NB4 (cell line): ENCODE data around the gene TMEM140.

Source experiments
- DNase-seq: peaks from one replicate; pipeline ENCODE4 v3.0.0; 2010; ENCODE audit warnings: low read depth
- H3K4me3 ChIP-seq: one replicate; pipeline ENCODE4 v1.5.1; 2011; ENCODE audit warnings: mild to moderate bottlenecking, low read depth, low read length, moderate library complexity
- MYC ChIP-seq: IDR thresholded peaks from 2 replicates; pipeline ENCODE4 v1.6.1; 2011; ENCODE audit warnings: low read depth, low read length
- POLR2A ChIP-seq: IDR thresholded peaks from 2 replicates; pipeline ENCODE4 v1.6.1; 2011; ENCODE audit warnings: mild to moderate bottlenecking; ENCODE audit not compliant: insufficient read length; ENCODE audit errors: extremely low read depth
- TF ChIP-seq, protein P1 (sequence below): IDR thresholded peaks from one replicate; pipeline ENCODE4 v1.5.1; 2012; ENCODE audit warnings: low read depth, low read length
- TF ChIP-seq, protein P2 (sequence below): IDR thresholded peaks from 2 replicates; pipeline ENCODE4 v1.6.1; 2011; ENCODE audit warnings: low read depth, low read length

The TMEM140 gene

GRCh38 chr7:135205850-135206249 lies 58.0 kb downstream of the TMEM140 start:
- TF ChIP-seq, protein P1, sequence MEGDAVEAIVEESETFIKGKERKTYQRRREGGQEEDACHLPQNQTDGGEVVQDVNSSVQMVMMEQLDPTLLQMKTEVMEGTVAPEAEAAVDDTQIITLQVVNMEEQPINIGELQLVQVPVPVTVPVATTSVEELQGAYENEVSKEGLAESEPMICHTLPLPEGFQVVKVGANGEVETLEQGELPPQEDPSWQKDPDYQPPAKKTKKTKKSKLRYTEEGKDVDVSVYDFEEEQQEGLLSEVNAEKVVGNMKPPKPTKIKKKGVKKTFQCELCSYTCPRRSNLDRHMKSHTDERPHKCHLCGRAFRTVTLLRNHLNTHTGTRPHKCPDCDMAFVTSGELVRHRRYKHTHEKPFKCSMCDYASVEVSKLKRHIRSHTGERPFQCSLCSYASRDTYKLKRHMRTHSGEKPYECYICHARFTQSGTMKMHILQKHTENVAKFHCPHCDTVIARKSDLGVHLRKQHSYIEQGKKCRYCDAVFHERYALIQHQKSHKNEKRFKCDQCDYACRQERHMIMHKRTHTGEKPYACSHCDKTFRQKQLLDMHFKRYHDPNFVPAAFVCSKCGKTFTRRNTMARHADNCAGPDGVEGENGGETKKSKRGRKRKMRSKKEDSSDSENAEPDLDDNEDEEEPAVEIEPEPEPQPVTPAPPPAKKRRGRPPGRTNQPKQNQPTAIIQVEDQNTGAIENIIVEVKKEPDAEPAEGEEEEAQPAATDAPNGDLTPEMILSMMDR = no peak
- TF ChIP-seq POLR2A (no peak), MYC (no peak)
- TF ChIP-seq, protein P2, sequence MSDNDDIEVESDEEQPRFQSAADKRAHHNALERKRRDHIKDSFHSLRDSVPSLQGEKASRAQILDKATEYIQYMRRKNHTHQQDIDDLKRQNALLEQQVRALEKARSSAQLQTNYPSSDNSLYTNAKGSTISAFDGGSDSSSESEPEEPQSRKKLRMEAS = no peak
- no peak for DNase-seq
- no peak overlapping the region for H3K4me3 ChIP-seq

- TF ChIP-seq MYC (no peak), POLR2A (no peak)
- TF ChIP-seq, protein P2 = no peak
- TF ChIP-seq, protein P1 = no peak
- no peak overlapping the region for H3K4me3 ChIP-seq
- DNase-seq = peak; percentile 48
These were observed 59.1 kb downstream of the TMEM140 start for GRCh38 chr7:135206941-135207391.

DNA sequence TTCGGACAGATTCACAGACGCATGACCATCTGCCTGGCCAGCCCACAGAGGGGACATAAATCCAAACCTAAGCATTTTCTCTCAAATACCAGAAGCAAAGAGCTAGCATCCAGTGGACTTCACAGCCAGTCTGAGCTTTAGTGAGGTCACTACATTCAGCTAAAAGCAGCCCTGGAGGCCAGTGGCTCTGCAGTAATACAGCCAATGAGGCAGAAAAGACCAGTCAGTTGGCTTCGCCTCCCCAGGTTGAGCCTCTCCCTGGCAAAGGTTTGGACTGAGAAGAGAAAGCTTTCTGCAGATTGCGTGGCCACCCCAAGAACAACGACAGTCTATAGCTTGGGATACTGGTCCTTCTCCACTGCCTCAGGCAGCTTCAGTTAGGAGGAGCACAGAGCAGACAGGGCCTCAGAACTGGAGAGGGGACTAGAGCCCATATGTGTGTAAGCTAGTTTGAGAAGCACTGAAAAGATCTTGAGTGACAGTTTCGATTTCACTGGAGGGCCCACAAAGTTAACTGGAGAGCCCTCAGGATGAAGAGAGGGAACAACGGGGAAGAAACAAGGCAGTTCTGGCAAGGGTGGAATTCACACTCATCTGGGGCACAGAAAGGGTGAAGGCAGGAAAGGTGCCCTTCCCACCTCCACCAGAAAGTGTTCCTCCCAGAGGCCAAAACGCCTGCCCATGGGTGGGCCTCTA lies 59.7 kb downstream of the TMEM140 start:
- TF ChIP-seq, protein P2 = no peak
- no peak for TF ChIP-seq POLR2A
- TF ChIP-seq, protein P1 = no peak
- no peak for TF ChIP-seq MYC
- no peak overlapping the region for H3K4me3 ChIP-seq
- DNase-seq = no peak

GRCh38 chr7:135208102-135208793 lies 60.4 kb downstream of the TMEM140 start:
- no peak for DNase-seq
- no peak overlapping the region for H3K4me3 ChIP-seq
- no peak for TF ChIP-seq MYC
- TF ChIP-seq, protein P1 = no peak
- no peak for TF ChIP-seq POLR2A
- TF ChIP-seq, protein P2 = no peak

- H3K4me3 ChIP-seq = no peak overlapping the region
- DNase-seq = no peak
- TF ChIP-seq, protein P1 = no peak
- no peak for TF ChIP-seq MYC
- no peak for TF ChIP-seq POLR2A
- TF ChIP-seq, protein P2 = no peak
These were observed 61.5 kb downstream of the TMEM140 start for GRCh38 chr7:135209225-135209834.
